Suprapubic skin (tissue), 4 donors: Measurements from ENCODE around the gene TIPARP. TPM values are rescaled to one million over a fixed set of nuclear protein-coding genes. Genes with fewer than 3 reads are reported as not detected.
"Not testable (repeated sequence)": the region's sequence is repeated elsewhere in the genome, so short reads cannot be mapped to it uniquely, and the experiment has no call there.

ENCODE experiments used
- DNase-seq, 2 donors: peaks; one replicate each; pipeline ENCODE4 v3.0.0-alpha.2; 2019; ENCODE audit warnings: low spot score in 2 of 2
- H3K27ac ChIP-seq: fragments of 200-600 bp; sonication (generic); one replicate; pipeline ENCODE4 v1.5.1; 2019
- H3K27me3 ChIP-seq: fragments of 200-600 bp; sonication (generic); one replicate; pipeline ENCODE4 v1.5.1; 2019
- H3K36me3 ChIP-seq: fragments of 200-600 bp; sonication (generic); one replicate; pipeline ENCODE4 v1.5.1; 2019
- H3K4me1 ChIP-seq: fragments of 200-600 bp; sonication (generic); one replicate; pipeline ENCODE4 v1.5.1; 2019
- H3K4me3 ChIP-seq: fragments of 200-600 bp; sonication (generic); one replicate; pipeline ENCODE4 v1.5.1; 2019; ENCODE audit warnings: mild to moderate bottlenecking
- H3K9me3 ChIP-seq: fragments of 200-600 bp; sonication (generic); one replicate; pipeline ENCODE4 v1.5.1; 2019
- CTCF ChIP-seq, 2 donors: fragments of 200-600 bp in 1 of 2; fragments of 450-650 bp in 1 of 2; sonication (generic) in 1 of 2; IDR thresholded peaks; one replicate each; pipeline ENCODE4 v1.5.1; 2016 to 2019; ENCODE audit warnings: antibody characterized with exemption in 2 of 2, mild to moderate bottlenecking in 1 of 2, moderate library complexity in 1 of 2
- EP300 ChIP-seq: sonication (generic); formaldehyde crosslinking; IDR thresholded peaks from one replicate; pipeline ENCODE4 v1.6.1; 2017; ENCODE audit warnings: antibody characterized with exemption
- POLR2A ChIP-seq, 2 donors: fragments of 450-650 bp; IDR thresholded peaks; one replicate each; pipeline ENCODE4 v1.6.1; 2017; ENCODE audit warnings: antibody characterized with exemption in 2 of 2, mild to moderate bottlenecking in 2 of 2, moderate library complexity in 2 of 2
- POLR2AphosphoS5 ChIP-seq, 3 donors: sonication (generic); formaldehyde crosslinking; IDR thresholded peaks; one replicate each; pipeline ENCODE4 v1.6.1; 2017; ENCODE audit warnings: antibody characterized with exemption in 3 of 3
- WGBS: methylation state at CpG from one replicate; pipeline ENCODE4 v1.1.5; 2018; 5-methylcytosine and 5-hydroxymethylcytosine counted together
- total RNA-seq, 4 donors: library from RNA; depleted of rRNA; stranded (reverse); fragments of >200 nt; gene quantifications; one replicate each; pipeline ENCODE4 v1.1.0, GENCODE V29; 2016

The TIPARP gene
- total RNA-seq, 4 donors from 2014 or later, result 85.5 to 152 (median 140) TPM

GRCh38 chr3:156704370-156705036 is 30.1 kb downstream of the TIPARP start:
- Histone ChIP-seq H3K36me3 (peaks cover 41% of the 10 kb centered on the region), H3K27ac (no peak overlapping the region), H3K4me3 (no peak overlapping the region), H3K27me3 (no peaks in the 10 kb centered on the region), H3K9me3 (no peaks in the 10 kb centered on the region), H3K4me1 (no peaks in the 10 kb centered on the region)
- TF ChIP-seq EP300 (no peak), POLR2AphosphoS5 (IDR thresholded peaks at IDR 0.05) (no peak), POLR2A (IDR thresholded peaks at IDR 0.05) (no peak), CTCF (IDR thresholded peaks at IDR 0.05) (no peak)
- WGBS, result 86% methylated on average over 4 of the region's 4 CpGs
- no peak for DNase-seq

GRCh38 chr3:156705761-156706616 is 31.6 kb downstream of the TIPARP start:
- Histone ChIP-seq H3K9me3 (no peaks in the 10 kb centered on the region), H3K4me3 (no peak overlapping the region), H3K36me3 (peaks cover 39% of the 10 kb centered on the region), H3K27ac (no peak overlapping the region), H3K27me3 (no peaks in the 10 kb centered on the region), H3K4me1 (no peaks in the 10 kb centered on the region)
- TF ChIP-seq POLR2AphosphoS5 (IDR thresholded peaks at IDR 0.05) (no peak), EP300 (no peak), POLR2A (IDR thresholded peaks at IDR 0.05) (no peak), CTCF (IDR thresholded peaks at IDR 0.05) (no peak)
- 63% methylated on average over 3 of the region's 3 CpGs for WGBS
- no peak for DNase-seq

GRCh38 chr3:156707588-156707987 is 33.2 kb downstream of the TIPARP start:
- Histone ChIP-seq H3K4me3 (no peak overlapping the region), H3K4me1 (no peaks in the 10 kb centered on the region), H3K36me3 (peaks cover 32% of the 10 kb centered on the region), H3K27me3 (no peaks in the 10 kb centered on the region), H3K9me3 (no peaks in the 10 kb centered on the region), H3K27ac (no peak overlapping the region)
- WGBS, result 95% methylated on average over 7 of the region's 7 CpGs
- TF ChIP-seq EP300, result no peak
- no peak for TF ChIP-seq POLR2AphosphoS5 (IDR thresholded peaks at IDR 0.05)
- TF ChIP-seq CTCF (IDR thresholded peaks at IDR 0.05), result no peak
- TF ChIP-seq POLR2A (IDR thresholded peaks at IDR 0.05), result no peak
- no peak for DNase-seq

GRCh38 chr3:156710429-156710828 is 36.0 kb downstream of the TIPARP start:
- H3K4me3 ChIP-seq, result no peak overlapping the region
- H3K27ac ChIP-seq, result no peak overlapping the region
- no peaks in the 10 kb centered on the region for H3K9me3 ChIP-seq
- H3K36me3 ChIP-seq, result peaks cover 17% of the 10 kb centered on the region
- H3K27me3 ChIP-seq, result no peaks in the 10 kb centered on the region
- no peak for DNase-seq
- 100% methylated on average over 1 of the region's 1 CpG for WGBS
- no peak for TF ChIP-seq POLR2A (IDR thresholded peaks at IDR 0.05)
- no peaks in the 10 kb centered on the region for H3K4me1 ChIP-seq

- Histone ChIP-seq H3K4me3 (no peak overlapping the region), H3K27me3 (no peaks in the 10 kb centered on the region), H3K4me1 (no peaks in the 10 kb centered on the region), H3K36me3 (peaks cover 13% of the 10 kb centered on the region), H3K9me3 (no peaks in the 10 kb centered on the region), H3K27ac (no peak overlapping the region)
- WGBS, result 95% methylated on average over 1 of the region's 1 CpG
- TF ChIP-seq POLR2A (IDR thresholded peaks at IDR 0.05) (no peak), EP300 (no peak), POLR2AphosphoS5 (IDR thresholded peaks at IDR 0.05) (no peak), CTCF (IDR thresholded peaks at IDR 0.05) (no peak)
- no peak for DNase-seq
Observed at GRCh38 chr3:156711113-156711512, 36.7 kb downstream of the TIPARP start.

GRCh38 chr3:156711944-156712343 is 37.6 kb downstream of the TIPARP start:
- not testable (repeated sequence) for H3K4me3 ChIP-seq, DNase-seq, H3K4me1 ChIP-seq, H3K27ac ChIP-seq, H3K27me3 ChIP-seq, H3K9me3 ChIP-seq
- 94% methylated on average over 4 of the region's 4 CpGs for WGBS
- H3K36me3 ChIP-seq, result peaks cover 10% of the 10 kb centered on the region
